Retinal pigment epithelial cell (primary cell): ENCODE data around the gene PML.
"Not testable (repeated sequence)": the region's sequence is repeated elsewhere in the genome, so short reads cannot be mapped to it uniquely, and the experiment has no call there.

ENCODE experiments used
- DNase-seq: peaks from one replicate; pipeline ENCODE4 v3.0.0-alpha.2; 2010; ENCODE audit warnings: low read depth
- H3K4me3 ChIP-seq: 2 replicates; pipeline ENCODE4 v1.5.1; 2011; ENCODE audit warnings: mild to moderate bottlenecking, low read length, control low read depth, moderate library complexity
- CTCF ChIP-seq: conservative IDR thresholded peaks from 2 replicates; pipeline ENCODE4 v1.5.1; 2011; ENCODE audit warnings: low read depth, low read length, control low read depth, inconsistent platforms

Gene PML

DNA sequence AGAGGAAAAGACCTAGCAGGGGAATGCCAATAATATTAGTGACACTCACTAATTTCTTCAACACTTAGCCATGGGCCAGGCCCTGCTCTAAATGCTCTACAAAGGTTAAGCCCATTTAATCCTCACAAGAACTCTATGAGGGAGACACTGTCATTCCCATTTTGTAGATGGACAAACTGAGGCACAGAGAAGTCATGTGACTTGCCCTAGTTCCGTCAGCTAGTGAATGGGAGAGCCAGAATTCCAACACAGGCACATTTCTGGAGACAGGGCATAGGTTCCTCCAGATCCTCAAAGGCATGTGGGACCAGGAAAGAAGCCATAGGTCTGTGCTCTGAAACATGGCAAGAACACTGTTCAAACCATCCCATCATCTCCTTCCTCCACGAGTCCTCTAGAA, 36.7 kb upstream of the PML start:
- TF ChIP-seq CTCF = no peak
- H3K4me3 ChIP-seq = no peak overlapping the region
- DNase-seq = no peak

DNA sequence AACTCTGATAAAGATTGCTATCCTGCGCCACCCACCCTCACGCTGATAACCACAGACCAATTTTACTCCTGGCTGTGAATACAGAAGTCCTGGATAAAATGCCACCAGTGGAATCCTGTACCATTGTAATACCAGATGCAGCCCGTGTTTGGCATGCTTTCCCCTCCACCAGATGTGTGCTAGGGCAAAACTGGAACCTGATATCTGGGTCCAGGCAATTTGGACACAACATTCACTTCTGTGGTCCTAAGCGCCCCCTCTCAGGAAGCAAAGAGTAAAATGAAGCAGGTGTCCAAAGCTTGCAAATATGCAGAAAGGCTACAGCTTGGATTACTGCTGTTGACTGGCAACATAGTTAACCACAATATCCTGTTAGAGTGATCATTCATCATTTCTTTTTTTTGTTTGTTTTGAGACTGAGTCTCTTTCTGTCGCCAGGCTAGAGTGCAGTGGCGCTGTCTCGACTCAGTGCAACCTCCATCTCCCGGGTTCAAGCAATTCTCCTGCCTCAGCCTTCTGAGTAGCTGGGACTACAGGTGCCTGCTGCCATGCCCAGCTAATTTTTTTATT, 35.4 kb upstream of the PML start:
- H3K4me3 ChIP-seq = no peak overlapping the region
- no peak for DNase-seq
- no peak for TF ChIP-seq CTCF

- no peak for DNase-seq
- no peak overlapping the region for H3K4me3 ChIP-seq
- TF ChIP-seq CTCF = no peak
Measured at GRCh38 chr15:73959801-73960200, 34.7 kb upstream of the PML start.

- not testable (repeated sequence) for H3K4me3 ChIP-seq, DNase-seq
Measured at GRCh38 chr15:73960472-73961070, 33.9 kb upstream of the PML start.

DNA sequence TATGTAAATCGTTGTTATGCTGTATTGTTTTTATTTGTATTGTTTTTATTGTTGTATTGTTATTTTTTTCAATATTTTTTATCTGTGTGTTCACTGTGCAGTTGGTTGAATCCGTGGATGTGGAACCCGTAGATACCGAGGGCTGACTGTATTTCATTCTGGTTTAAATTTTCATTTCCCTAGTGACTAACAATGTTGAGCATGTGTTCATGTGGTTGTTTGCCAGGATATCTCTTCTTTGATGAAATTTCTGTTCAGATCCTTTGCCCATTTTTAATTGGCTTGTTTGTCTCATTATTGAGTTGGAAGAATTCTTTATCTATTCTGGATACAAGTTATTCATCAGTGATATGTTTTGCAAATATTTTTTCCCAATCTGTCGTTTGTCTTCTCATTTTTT, 32.1 kb upstream of the PML start:
- no peak for TF ChIP-seq CTCF
- DNase-seq = no peak
- no peak overlapping the region for H3K4me3 ChIP-seq

DNA sequence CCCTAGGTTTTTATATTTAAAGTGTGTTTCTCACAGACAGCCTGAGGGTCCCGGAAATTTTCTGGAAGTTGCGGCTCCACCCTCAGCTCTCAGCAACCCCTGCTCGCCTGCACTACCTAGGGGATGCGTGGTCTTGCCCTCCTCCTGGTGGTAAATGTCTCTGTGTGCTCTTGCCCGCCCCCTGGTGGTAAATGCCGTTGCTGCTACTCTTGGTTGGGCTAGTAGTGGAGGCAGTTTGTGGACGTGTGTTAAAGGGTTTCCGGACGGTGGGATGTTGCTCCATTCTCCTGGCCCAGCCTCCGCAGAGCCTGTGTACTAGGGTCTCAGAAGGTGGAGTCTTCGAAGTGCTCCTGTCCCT, 29.8 kb upstream of the PML start:
- no peak overlapping the region for H3K4me3 ChIP-seq
- no peak for DNase-seq
- peak; percentile 96 for TF ChIP-seq CTCF

- no peak overlapping the region for H3K4me3 ChIP-seq
- DNase-seq = no peak
Measured at GRCh38 chr15:73965094-73965757, 29.3 kb upstream of the PML start.

More at GRCh38 chr15:73965094-73965757, 29.3 kb upstream of the PML start:
- TF ChIP-seq CTCF = no peak
